Neuron (in vitro differentiated cells): ENCODE data around the gene PSME4.
"Not testable (repeated sequence)": the region's sequence is repeated elsewhere in the genome, so short reads cannot be mapped to it uniquely, and the experiment has no call there.

Experiments
- H2AFZ ChIP-seq: one replicate; pipeline ENCODE4 v1.6.1; 2013; ENCODE audit warnings: low read depth, mild to moderate bottlenecking, inconsistent platforms, low read length, moderate library complexity
- H3K27me3 ChIP-seq: one replicate; pipeline ENCODE4 v1.6.1; 2013; ENCODE audit warnings: low read length; ENCODE audit not compliant: insufficient read depth
- H3K36me3 ChIP-seq: one replicate; pipeline ENCODE4 v1.6.1; 2013; ENCODE audit warnings: low read length; ENCODE audit not compliant: insufficient read depth
- H3K4me1 ChIP-seq: one replicate; pipeline ENCODE4 v1.6.1; 2013; ENCODE audit warnings: low read length; ENCODE audit not compliant: insufficient read depth
- H3K4me3 ChIP-seq: 2 replicates; pipeline ENCODE4 v1.5.1; 2013; ENCODE audit warnings: mild to moderate bottlenecking, low read length, moderate library complexity
- H3K9me3 ChIP-seq: one replicate; pipeline ENCODE4 v1.6.1; 2013; ENCODE audit warnings: low read length

The PSME4 gene

GRCh38 chr2:53944542-53944941, 26.3 kb downstream of the PSME4 start:
- Histone ChIP-seq H2AFZ (no peak overlapping the region), H3K9me3 (no peaks in the 10 kb centered on the region), H3K27me3 (no peaks in the 10 kb centered on the region), H3K4me3 (no peak overlapping the region), H3K36me3 (peaks cover 37% of the 10 kb centered on the region), H3K4me1 (no peaks in the 10 kb centered on the region)

GRCh38 chr2:53942280-53942679, 28.5 kb downstream of the PSME4 start:
- H3K27me3 ChIP-seq, result no peaks in the 10 kb centered on the region
- no peak overlapping the region for H3K4me3 ChIP-seq
- peaks cover 38% of the 10 kb centered on the region for H3K36me3 ChIP-seq
- H2AFZ ChIP-seq, result no peak overlapping the region
- no peaks in the 10 kb centered on the region for H3K4me1 ChIP-seq
- H3K9me3 ChIP-seq, result no peaks in the 10 kb centered on the region

GRCh38 chr2:53941749-53942148, 29.0 kb downstream of the PSME4 start:
- Histone ChIP-seq H3K36me3 (peaks cover 40% of the 10 kb centered on the region), H2AFZ (no peak overlapping the region), H3K4me1 (no peaks in the 10 kb centered on the region), H3K4me3 (no peak overlapping the region), H3K9me3 (no peaks in the 10 kb centered on the region), H3K27me3 (no peaks in the 10 kb centered on the region)

DNA sequence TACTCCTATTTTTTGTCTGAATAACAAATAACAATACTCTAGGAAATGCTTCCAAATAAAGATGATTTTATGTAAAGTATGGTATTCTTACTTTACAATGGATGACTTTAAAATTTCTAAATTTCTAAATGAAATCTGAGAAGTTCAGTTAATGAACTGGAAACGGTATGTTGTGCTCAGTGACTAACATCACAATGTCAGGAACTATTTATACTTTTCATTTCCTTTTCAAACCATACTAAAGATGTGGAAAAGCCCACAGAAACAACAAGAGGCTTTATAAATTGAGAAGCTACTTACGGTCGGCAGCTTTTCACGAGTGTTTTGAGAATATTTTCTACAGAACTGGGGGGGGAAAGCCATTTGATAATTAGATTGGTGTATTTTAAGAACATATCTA, 31.1 kb downstream of the PSME4 start:
- H3K27me3 ChIP-seq, result no peaks in the 10 kb centered on the region
- no peaks in the 10 kb centered on the region for H3K4me1 ChIP-seq
- no peak overlapping the region for H2AFZ ChIP-seq
- peaks cover 46% of the 10 kb centered on the region for H3K36me3 ChIP-seq
- H3K9me3 ChIP-seq, result no peaks in the 10 kb centered on the region
- H3K4me3 ChIP-seq, result no peak overlapping the region

DNA sequence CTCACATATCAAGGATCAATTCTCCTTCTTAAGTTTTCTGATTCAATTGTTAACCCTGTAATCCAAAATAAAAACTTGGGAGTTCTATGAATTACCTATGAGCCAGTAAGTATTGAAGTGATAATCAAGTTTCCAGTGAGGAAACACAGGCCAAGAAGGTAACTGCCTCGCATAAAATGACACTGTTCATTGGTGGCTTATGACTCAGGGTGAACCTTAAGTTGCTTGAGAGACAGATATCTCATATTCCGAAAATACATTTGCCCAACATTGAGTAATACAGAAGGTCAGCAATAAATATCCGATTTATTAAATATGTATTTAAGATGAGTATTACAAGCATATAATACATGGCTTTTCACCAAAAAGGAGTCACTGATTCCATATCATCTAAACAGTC, 31.9 kb downstream of the PSME4 start:
- peaks cover 50% of the 10 kb centered on the region for H3K36me3 ChIP-seq
- H3K9me3 ChIP-seq, result no peaks in the 10 kb centered on the region
- H2AFZ ChIP-seq, result no peak overlapping the region
- H3K4me1 ChIP-seq, result no peaks in the 10 kb centered on the region
- H3K27me3 ChIP-seq, result no peaks in the 10 kb centered on the region
- no peak overlapping the region for H3K4me3 ChIP-seq

DNA sequence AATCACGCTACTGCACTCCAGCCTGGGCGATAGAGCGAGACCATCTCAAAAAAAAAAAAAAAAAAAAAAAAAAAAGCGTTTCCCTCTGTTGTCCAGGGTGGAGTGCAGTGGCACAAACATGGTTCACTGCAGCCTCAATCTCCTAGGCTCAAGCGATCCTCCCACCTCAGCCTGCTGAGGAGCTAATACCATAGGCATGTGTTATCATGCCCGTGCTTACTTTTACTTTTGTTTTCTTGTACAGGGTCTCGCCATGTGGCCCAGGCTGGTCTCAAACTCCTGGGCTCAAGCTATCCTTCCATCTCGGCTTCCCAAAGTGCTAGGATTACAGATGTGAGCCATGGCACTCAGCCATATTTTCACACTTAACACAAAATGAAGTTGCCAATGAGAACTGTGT, 37.5 kb downstream of the PSME4 start:
- H3K36me3 ChIP-seq, result peaks cover 86% of the 10 kb centered on the region
- H3K9me3 ChIP-seq, result peaks cover 2% of the 10 kb centered on the region

DNA sequence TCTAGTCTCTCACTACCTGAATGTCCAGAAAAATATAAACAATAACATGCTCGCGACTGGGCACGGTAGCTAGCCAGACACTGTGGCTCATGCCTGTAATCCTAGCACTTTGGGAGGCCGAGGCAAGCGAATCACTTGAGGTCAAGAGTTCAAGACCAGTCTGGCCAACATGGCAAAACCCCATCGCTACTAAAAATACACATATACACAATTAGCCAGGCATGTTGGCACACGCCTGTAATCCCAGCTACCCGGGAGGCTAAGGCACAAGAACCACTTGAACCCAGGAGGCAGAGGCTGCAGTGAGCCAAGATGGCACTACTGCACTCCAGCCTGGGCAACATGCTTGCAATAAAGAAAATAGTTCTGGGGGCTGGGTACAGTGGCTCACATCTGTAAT, 44.5 kb downstream of the PSME4 start:
- not testable (repeated sequence) for H3K4me1 ChIP-seq
- H3K36me3 ChIP-seq, result peaks cover 80% of the 10 kb centered on the region

More for the DNA sequence above, 37.5 kb downstream of the PSME4 start:
- no peaks in the 10 kb centered on the region for H3K4me1 ChIP-seq
- H3K27me3 ChIP-seq, result no peaks in the 10 kb centered on the region
- no peak overlapping the region for H2AFZ ChIP-seq
- H3K4me3 ChIP-seq, result no peak overlapping the region

GRCh38 chr2:53913721-53914120, 57.1 kb downstream of the PSME4 start:
- no peak overlapping the region for H3K4me3 ChIP-seq

More for the DNA sequence above, 44.5 kb downstream of the PSME4 start:
- not testable (repeated sequence) for H3K4me3 ChIP-seq, H3K9me3 ChIP-seq, H2AFZ ChIP-seq, H3K27me3 ChIP-seq

DNA sequence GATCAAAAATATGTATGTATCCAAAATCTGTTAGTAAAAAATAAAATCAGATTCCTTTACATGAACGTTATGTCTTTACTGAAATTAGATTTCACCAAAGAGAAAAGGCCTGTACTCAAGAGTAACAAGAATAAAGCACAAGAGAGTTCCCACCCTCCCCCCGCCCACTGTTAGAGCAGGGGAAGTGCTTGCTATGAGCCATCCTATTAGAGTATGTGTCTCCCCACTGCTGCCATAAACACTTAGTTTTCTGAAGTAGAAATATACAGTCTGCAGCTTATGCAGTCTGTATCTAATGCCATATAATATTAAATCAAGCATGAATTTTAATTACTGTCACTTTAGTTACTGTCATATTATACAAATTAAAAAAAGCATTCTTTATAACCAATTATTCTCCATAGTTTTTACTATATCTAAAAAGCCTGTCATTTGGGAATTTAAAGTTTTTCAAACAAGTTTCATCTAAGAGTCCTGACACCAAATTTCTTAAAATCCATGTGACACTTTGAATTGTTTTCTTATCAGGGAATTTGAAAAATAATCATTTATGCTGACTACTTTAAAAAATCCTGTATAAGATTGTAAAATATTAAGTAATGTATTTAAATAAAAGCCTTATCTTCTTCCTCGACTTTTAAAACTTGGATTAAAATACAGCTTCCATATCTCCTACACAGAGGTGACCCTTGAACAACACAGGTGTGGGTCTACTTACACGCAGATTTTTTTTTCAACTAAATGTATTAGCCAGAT, 59.2 kb downstream of the PSME4 start:
- H2AFZ ChIP-seq, result no peak overlapping the region
- no peaks in the 10 kb centered on the region for H3K9me3 ChIP-seq
- no peaks in the 10 kb centered on the region for H3K4me1 ChIP-seq
- H3K27me3 ChIP-seq, result no peaks in the 10 kb centered on the region
- H3K4me3 ChIP-seq, result no peak overlapping the region
- peaks cover 56% of the 10 kb centered on the region for H3K36me3 ChIP-seq

More at GRCh38 chr2:53913721-53914120, 57.1 kb downstream of the PSME4 start:
- Histone ChIP-seq H3K9me3 (no peaks in the 10 kb centered on the region), H3K4me1 (no peaks in the 10 kb centered on the region), H2AFZ (no peak overlapping the region), H3K36me3 (peaks cover 52% of the 10 kb centered on the region), H3K27me3 (no peaks in the 10 kb centered on the region)

DNA sequence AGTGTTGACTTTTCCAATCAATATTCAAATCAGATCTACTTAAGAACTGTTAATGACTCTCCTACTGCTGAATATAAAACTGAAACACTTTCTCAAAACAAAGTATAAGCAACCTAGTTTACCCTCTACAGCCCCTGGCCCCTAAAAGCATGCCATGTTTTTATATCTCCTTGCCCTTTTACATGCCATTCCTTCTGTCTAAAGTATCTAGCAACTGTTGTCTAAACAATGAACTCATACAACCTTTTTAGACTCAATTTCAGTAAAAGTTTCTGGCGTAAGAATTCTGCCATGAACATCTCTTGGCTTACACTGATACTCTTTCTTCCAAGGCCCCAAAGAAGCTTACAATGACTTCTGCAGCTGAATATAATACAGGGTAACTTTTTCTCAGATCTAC, 63.2 kb downstream of the PSME4 start:
- Histone ChIP-seq H3K27me3 (no peaks in the 10 kb centered on the region), H2AFZ (no peak overlapping the region), H3K4me3 (no peak overlapping the region), H3K9me3 (no peaks in the 10 kb centered on the region), H3K4me1 (no peaks in the 10 kb centered on the region), H3K36me3 (peaks cover 71% of the 10 kb centered on the region)

DNA sequence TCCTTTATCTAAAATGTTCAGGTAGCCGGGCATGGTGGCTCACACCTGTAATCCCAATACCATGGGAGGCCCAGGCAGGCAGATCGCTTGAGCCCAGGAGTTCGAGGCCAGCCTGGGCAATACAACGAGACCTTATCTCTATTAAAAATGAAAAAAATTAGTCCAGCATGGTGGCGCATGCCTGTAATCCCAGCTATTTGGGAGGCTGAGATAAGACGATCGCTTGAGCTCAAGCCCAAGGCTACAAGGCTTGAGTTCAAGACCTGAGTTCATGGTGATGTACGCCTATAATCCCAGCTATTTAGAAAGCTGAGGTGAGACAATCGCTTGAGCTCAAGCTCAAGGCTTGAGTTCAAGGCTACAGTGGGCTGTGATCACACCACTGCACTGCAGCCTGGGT, 65.4 kb downstream of the PSME4 start:
- H3K4me3 ChIP-seq, result no peak overlapping the region
- H2AFZ ChIP-seq, result no peak overlapping the region
- H3K9me3 ChIP-seq, result no peaks in the 10 kb centered on the region
- H3K36me3 ChIP-seq, result peaks cover 91% of the 10 kb centered on the region
- no peaks in the 10 kb centered on the region for H3K4me1 ChIP-seq
- H3K27me3 ChIP-seq, result no peaks in the 10 kb centered on the region

- H3K9me3 ChIP-seq, result no peaks in the 10 kb centered on the region
- H3K36me3 ChIP-seq, result peaks cover 94% of the 10 kb centered on the region
These were observed 67.8 kb downstream of the PSME4 start for GRCh38 chr2:53903011-53903410.

GRCh38 chr2:53901192-53901591, 69.6 kb downstream of the PSME4 start:
- H2AFZ ChIP-seq, result no peak overlapping the region

More at GRCh38 chr2:53903011-53903410, 67.8 kb downstream of the PSME4 start:
- no peak overlapping the region for H2AFZ ChIP-seq
- H3K27me3 ChIP-seq, result no peaks in the 10 kb centered on the region
- H3K4me1 ChIP-seq, result no peaks in the 10 kb centered on the region
- no peak overlapping the region for H3K4me3 ChIP-seq

GRCh38 chr2:53896864-53897263, 73.9 kb downstream of the PSME4 start:
- no peak overlapping the region for H3K4me3 ChIP-seq
- H3K27me3 ChIP-seq, result no peaks in the 10 kb centered on the region
- peaks cover 96% of the 10 kb centered on the region for H3K36me3 ChIP-seq
- no peak overlapping the region for H2AFZ ChIP-seq
- no peaks in the 10 kb centered on the region for H3K4me1 ChIP-seq
- H3K9me3 ChIP-seq, result no peaks in the 10 kb centered on the region

More at GRCh38 chr2:53901192-53901591, 69.6 kb downstream of the PSME4 start:
- no peak overlapping the region for H3K4me3 ChIP-seq
- no peaks in the 10 kb centered on the region for H3K4me1 ChIP-seq
- no peaks in the 10 kb centered on the region for H3K9me3 ChIP-seq
- no peaks in the 10 kb centered on the region for H3K27me3 ChIP-seq
- peaks cover 93% of the 10 kb centered on the region for H3K36me3 ChIP-seq
